Calu3 (cell line): ENCODE results near the gene GATA1. TPM values are rescaled to one million over a fixed set of nuclear protein-coding genes. Genes with fewer than 3 reads are reported as not detected.

Experiments
- BruUV-seq: library from RNA; stranded (reverse); fragments of 400-500 nt; replicated peaks from 2 replicates; lab custom pipeline; 2021; lab: Mats Ljungman, UMichigan
- CTCF ChIA-PET: fragments of 300-600 bp; sonication (Branson Sonifier 250); formaldehyde crosslinking; loops from one replicate; lab custom pipeline; 2022; ENCODE audit warnings: antibody characterized with exemption; lab: Charles Lee
- DNase-seq: peaks from one replicate; pipeline ENCODE4 v3.0.0; 2022
- H3K27ac Mint-ChIP-seq: one replicate; pipeline ENCODE4 v1.8.0; 2022; ENCODE audit warnings: mixed read lengths; ENCODE audit not compliant: unreplicated experiment
- H3K27me3 Mint-ChIP-seq: one replicate; pipeline ENCODE4 v1.8.0; 2022; ENCODE audit warnings: mixed read lengths; ENCODE audit not compliant: unreplicated experiment
- H3K36me3 Mint-ChIP-seq: one replicate; pipeline ENCODE4 v1.8.0; 2022; ENCODE audit warnings: mild to moderate bottlenecking, moderate library complexity, mixed read lengths; ENCODE audit not compliant: insufficient read depth, unreplicated experiment
- H3K4me1 Mint-ChIP-seq: one replicate; pipeline ENCODE4 v1.8.0; 2022; ENCODE audit warnings: mild to moderate bottlenecking, low read depth, mixed read lengths; ENCODE audit not compliant: unreplicated experiment
- H3K4me3 Mint-ChIP-seq: one replicate; pipeline ENCODE4 v1.8.0; 2022; ENCODE audit warnings: mild to moderate bottlenecking, low read depth, moderate library complexity, mixed read lengths; ENCODE audit not compliant: unreplicated experiment
- H3K9me3 Mint-ChIP-seq: one replicate; pipeline ENCODE4 v1.8.0; 2022; ENCODE audit warnings: low read depth, mixed read lengths; ENCODE audit not compliant: unreplicated experiment
- intact Hi-C: fragments of 100-400 bp; cut with micrococcal nuclease; formaldehyde crosslinking; loops from one replicate; pipeline ENCODE4 v1.10.0; 2022; ENCODE audit not compliant: unreplicated experiment
- total RNA-seq: library from RNA; stranded (reverse); gene quantifications from 2 replicates; pipeline ENCODE4 v1.2.3, GENCODE V29; 2022
- TF ChIP-seq, protein P1 (sequence below): fragments of 200-600 bp; IDR thresholded peaks from one replicate; pipeline ENCODE4 v1.8.0; 2022; ENCODE audit warnings: antibody characterized with exemption; ENCODE audit not compliant: unreplicated experiment

The GATA1 gene
- total RNA-seq, 1 experiment from 2014 or later, result not detected

DNA sequence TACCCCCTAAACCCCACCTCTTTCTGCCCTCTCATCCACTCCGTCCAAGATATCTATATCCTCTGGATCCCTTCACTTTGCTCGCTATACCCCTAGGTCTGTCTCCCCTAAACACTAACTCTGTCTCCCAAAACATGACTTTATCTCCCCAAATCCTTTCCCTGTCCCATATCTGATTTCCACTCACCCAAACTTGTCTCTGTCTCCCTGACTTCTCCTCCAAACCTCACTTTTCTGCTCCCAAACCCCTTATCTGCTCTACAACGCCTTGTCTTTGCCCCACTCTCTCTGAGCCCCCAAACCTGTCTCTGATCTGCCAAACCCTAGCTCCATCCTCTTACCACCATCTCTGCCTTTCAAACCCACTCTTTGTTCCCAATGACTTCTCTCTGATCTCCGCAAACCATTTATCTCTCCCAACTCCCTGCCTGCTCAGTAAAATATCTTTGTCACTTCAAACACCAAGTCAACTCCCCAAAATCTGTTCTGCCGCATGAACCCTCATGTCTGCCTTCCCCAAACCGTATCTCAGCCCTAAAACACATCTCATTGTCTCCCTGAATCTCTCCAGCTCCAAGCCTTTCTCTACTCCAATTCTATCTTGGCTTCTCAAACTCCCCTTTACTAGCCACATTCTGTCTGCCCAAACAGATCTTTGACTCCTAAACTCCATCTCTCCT is 575 bp downstream of the GATA1 start:
- intact Hi-C loops, result no loop called here
- Mint-ChIP-seq H3K27me3 (peaks cover 63% of the 10 kb centered on the region), H3K27ac (no peak overlapping the region), H3K4me3 (no peak overlapping the region), H3K4me1 (no peaks in the 10 kb centered on the region), H3K36me3 (no peaks in the 10 kb centered on the region), H3K9me3 (no peaks in the 10 kb centered on the region)
- DNase-seq, result no peak
- no TSS peak for BruUV-seq
- CTCF ChIA-PET, result interaction anchor here (0.6 kb wide), 1 partner anchor 145 kb away, joined by 3 read pairs; no protein-coding TSS in a partner anchor
- TF ChIP-seq, protein P1, sequence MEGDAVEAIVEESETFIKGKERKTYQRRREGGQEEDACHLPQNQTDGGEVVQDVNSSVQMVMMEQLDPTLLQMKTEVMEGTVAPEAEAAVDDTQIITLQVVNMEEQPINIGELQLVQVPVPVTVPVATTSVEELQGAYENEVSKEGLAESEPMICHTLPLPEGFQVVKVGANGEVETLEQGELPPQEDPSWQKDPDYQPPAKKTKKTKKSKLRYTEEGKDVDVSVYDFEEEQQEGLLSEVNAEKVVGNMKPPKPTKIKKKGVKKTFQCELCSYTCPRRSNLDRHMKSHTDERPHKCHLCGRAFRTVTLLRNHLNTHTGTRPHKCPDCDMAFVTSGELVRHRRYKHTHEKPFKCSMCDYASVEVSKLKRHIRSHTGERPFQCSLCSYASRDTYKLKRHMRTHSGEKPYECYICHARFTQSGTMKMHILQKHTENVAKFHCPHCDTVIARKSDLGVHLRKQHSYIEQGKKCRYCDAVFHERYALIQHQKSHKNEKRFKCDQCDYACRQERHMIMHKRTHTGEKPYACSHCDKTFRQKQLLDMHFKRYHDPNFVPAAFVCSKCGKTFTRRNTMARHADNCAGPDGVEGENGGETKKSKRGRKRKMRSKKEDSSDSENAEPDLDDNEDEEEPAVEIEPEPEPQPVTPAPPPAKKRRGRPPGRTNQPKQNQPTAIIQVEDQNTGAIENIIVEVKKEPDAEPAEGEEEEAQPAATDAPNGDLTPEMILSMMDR, result no peak

DNA sequence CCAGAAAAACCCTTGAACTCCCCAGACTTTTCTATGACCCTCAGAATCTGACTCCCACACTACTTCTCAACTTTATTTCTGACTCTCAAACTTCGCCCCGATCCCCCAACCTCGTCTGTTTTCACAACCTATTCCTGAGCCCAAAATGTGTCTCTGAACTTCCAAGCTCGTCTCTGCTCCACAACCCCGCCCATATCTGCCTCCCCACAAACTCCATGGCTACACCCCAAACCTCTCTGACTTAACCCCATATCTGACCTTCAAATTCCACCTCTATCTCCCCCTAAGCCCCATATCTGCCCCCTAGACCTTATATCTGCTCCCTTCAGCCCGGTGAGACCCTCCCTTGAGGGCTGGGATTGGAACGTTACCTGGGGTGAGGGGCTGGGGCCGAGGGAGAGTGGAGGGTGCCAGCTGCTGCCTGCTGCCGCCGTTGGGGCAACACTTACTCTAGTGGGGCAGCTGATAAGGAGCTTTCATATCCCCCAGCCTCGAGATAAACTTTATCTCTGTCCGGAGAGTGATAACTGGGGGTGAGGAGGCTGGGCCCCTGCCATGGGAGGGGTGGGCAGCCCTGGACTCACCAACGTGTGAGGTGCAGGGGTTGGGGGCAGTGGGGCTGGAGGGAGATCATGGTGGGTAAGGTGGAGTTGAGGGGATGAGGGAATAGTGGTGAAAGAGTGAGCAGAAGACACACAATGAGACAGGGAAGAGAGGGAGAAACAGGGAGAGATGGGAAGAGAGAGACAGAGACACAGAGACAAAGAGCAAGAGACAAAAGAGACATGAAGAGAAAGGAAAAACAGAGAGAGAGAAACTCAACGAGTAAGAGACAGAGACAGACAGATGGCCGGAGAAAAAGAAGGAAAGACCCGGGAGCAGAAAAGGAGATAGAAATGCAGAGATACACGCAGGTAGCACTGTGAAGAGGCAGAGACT is 1.4 kb downstream of the GATA1 start:
- H3K9me3 Mint-ChIP-seq, result no peaks in the 10 kb centered on the region
- no peak overlapping the region for H3K27ac Mint-ChIP-seq
- no TSS peak for BruUV-seq
- intact Hi-C loops, result no loop called here
- no peaks in the 10 kb centered on the region for H3K36me3 Mint-ChIP-seq
- CTCF ChIA-PET, result no interaction called here
- DNase-seq, result no peak
- no peaks in the 10 kb centered on the region for H3K4me1 Mint-ChIP-seq
- H3K27me3 Mint-ChIP-seq, result peaks cover 63% of the 10 kb centered on the region
- no peak overlapping the region for H3K4me3 Mint-ChIP-seq
- TF ChIP-seq, protein P1, result no peak

DNA sequence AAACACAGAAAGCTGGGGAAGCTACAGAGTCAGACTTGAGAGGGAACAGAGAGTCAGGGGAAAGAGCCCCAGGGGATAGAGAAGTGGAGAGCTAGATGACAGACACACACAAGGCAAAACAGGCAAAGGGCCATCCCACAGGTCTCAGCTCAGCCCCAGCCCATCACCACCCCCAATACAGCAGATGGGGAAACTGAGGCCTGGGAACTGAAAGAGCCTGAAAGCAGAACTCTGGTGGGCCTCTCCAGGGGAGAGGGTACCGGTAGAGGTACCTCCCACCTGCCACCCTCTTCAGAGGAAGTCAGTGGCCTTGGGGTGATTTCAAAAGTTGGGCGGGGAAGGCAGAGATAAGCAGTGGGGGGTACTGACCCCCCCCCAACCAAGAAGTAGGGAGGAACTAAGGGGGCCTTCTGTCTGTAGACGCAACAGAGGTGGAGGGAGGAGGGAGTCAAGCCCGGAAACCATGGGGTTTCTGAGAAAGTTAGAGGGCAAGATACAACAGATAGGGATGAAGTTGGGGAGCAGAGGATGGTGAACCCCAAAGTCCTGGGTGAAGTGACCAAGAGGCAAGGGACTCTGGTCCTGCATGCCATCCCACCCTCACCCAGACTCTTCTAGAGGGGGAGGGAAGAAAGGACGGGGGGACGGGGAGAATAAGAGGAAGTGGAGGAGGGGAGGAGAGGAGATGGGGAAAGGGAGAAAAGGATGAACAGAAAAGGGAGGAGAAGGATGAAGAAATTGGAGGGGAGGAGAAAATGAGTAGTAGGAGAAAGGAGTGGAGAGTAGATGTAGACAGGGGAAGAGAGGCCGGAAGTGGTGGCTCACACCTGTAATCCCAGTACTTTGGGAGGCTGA is 3.2 kb downstream of the GATA1 start:
- BruUV-seq, result no TSS peak
- peaks cover 5% of the 10 kb centered on the region for H3K36me3 Mint-ChIP-seq
- no peak overlapping the region for H3K27ac Mint-ChIP-seq
- DNase-seq, result no peak
- intact Hi-C loops, result no loop called here
- CTCF ChIA-PET, result no interaction called here
- no peak overlapping the region for H3K4me3 Mint-ChIP-seq
- peaks cover 63% of the 10 kb centered on the region for H3K27me3 Mint-ChIP-seq
- H3K4me1 Mint-ChIP-seq, result peaks cover 7% of the 10 kb centered on the region
- TF ChIP-seq, protein P1, result no peak
- no peaks in the 10 kb centered on the region for H3K9me3 Mint-ChIP-seq

DNA sequence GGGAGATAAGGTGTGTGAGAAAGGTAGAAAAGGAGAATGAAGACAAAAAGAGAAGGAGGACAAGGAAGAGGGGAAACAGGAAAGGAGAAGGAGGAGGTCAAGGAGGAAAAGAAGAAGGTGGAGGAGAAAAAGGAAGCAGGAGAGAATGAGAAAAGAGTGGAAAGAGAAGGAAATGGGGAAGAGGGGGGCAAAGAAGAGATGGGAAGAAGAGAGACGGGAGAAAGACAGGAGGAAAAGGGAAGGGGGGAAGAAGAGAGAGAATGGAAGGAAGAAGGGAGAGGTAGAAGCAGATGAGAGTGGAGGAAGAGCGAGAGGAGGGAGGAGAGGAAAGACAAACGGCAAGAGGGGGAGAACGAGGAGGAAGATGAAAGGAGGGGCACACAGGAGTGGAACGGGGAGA is 4.1 kb downstream of the GATA1 start:
- TF ChIP-seq, protein P1, result no peak
- Mint-ChIP-seq H3K9me3 (no peaks in the 10 kb centered on the region), H3K27ac (no peak overlapping the region), H3K4me1 (peaks cover 16% of the 10 kb centered on the region), H3K4me3 (no peak overlapping the region), H3K27me3 (peaks cover 56% of the 10 kb centered on the region), H3K36me3 (peaks cover 6% of the 10 kb centered on the region)
- BruUV-seq, result no TSS peak
- DNase-seq, result no peak
- intact Hi-C loops, result no loop called here
- CTCF ChIA-PET, result no interaction called here
